HepG2 (cell line): Measurements from ENCODE around the gene CENPL. TPM values are rescaled to one million over a fixed set of nuclear protein-coding genes. Genes with fewer than 3 reads are reported as not detected.

Experiments
- ADNP ChIP-seq: sonication (generic); formaldehyde crosslinking; IDR thresholded peaks from 2 replicates; pipeline ENCODE4 v1.4.0; 2020; ENCODE audit warnings: missing genetic modification reagents
- AHR ChIP-seq: IDR thresholded peaks from 2 replicates; pipeline ENCODE4 v1.6.1; 2018; ENCODE audit warnings: missing genetic modification reagents, missing compliant biosample characterization
- ATF7 ChIP-seq, 2 experiments: fragments of 450-650 bp in 1 of 2; sonication (generic) in 1 of 2; formaldehyde crosslinking in 1 of 2; IDR thresholded peaks; 2 replicates each; pipeline versions ENCODE4 v1.4.0 to v1.6.1; 2016 to 2020; ENCODE audit warnings: antibody characterized with exemption in 1 of 2, mild to moderate bottlenecking in 1 of 2, missing genetic modification reagents in 1 of 2
- CBFB ChIP-seq: sonication (generic); formaldehyde crosslinking; IDR thresholded peaks from 2 replicates; pipeline ENCODE4 v1.4.0; 2020; ENCODE audit warnings: missing genetic modification reagents
- CEBPG ChIP-seq: IDR thresholded peaks from 2 replicates; pipeline ENCODE4 v1.6.1; 2016
- CREBL2 ChIP-seq: sonication (generic); formaldehyde crosslinking; IDR thresholded peaks from 2 replicates; pipeline ENCODE4 v1.8.1; 2023; ENCODE audit warnings: missing genetic modification reagents, mild to moderate bottlenecking, borderline replicate concordance
- FOXA1 ChIP-seq, 2 experiments: fragments of 450-650 bp in 1 of 2; sonication (generic) in 1 of 2; formaldehyde crosslinking in 1 of 2; IDR thresholded peaks; 2 replicates each; pipeline versions ENCODE4 v1.4.0 to v1.6.1; 2016 to 2020; ENCODE audit warnings: missing genetic modification reagents in 1 of 2
- HDAC2 ChIP-seq: sonication (generic); formaldehyde crosslinking; IDR thresholded peaks from 2 replicates; pipeline ENCODE4 v1.4.0; 2020; ENCODE audit warnings: missing genetic modification reagents
- IKZF1 ChIP-seq: fragments of 450-650 bp; IDR thresholded peaks from 2 replicates; pipeline ENCODE4 v1.7.1; 2016
- SRF ChIP-seq: IDR thresholded peaks from 2 replicates; pipeline ENCODE4 v1.6.1; 2011; ENCODE audit warnings: mild to moderate bottlenecking, low read depth, low read length, moderate library complexity
- SSRP1 ChIP-seq: IDR thresholded peaks from 2 replicates; pipeline ENCODE4 v1.6.1; 2016; ENCODE audit warnings: control low read depth
- SYNCRIP ChIP-seq: fragments of 200-400 bp; formaldehyde crosslinking; IDR thresholded peaks from 2 replicates; pipeline ENCODE4 v1.6.1; 2018; ENCODE audit warnings: mild to moderate bottlenecking, low read depth, low read length; ENCODE audit not compliant: insufficient read depth
- ZBTB21 ChIP-seq: sonication (generic); formaldehyde crosslinking; IDR thresholded peaks from 2 replicates; pipeline ENCODE4 v1.4.0; 2020; ENCODE audit warnings: missing genetic modification reagents
- ZNF367 ChIP-seq: sonication (generic); formaldehyde crosslinking; IDR thresholded peaks from 2 replicates; pipeline ENCODE4 v1.4.0; 2020; ENCODE audit warnings: missing genetic modification reagents, borderline replicate concordance
- ZNF441 ChIP-seq: sonication (generic); formaldehyde crosslinking; IDR thresholded peaks from 2 replicates; pipeline ENCODE4 v1.7.0; 2021; ENCODE audit warnings: missing genetic modification reagents, borderline replicate concordance
- ZNF530 ChIP-seq: sonication (generic); formaldehyde crosslinking; IDR thresholded peaks from 2 replicates; pipeline ENCODE4 v1.5.0; 2020; ENCODE audit warnings: low read depth, mild to moderate bottlenecking, missing genetic modification reagents
- ZNF564 ChIP-seq: sonication (generic); formaldehyde crosslinking; IDR thresholded peaks from 2 replicates; pipeline ENCODE4 v1.8.1; 2023; ENCODE audit warnings: mild to moderate bottlenecking, missing genetic modification reagents
- ZNF687 ChIP-seq: sonication (generic); formaldehyde crosslinking; IDR thresholded peaks from 2 replicates; pipeline ENCODE4 v1.5.1; 2020; ENCODE audit warnings: mild to moderate bottlenecking, missing genetic modification reagents, moderate library complexity
- ZNF710 ChIP-seq: sonication (generic); formaldehyde crosslinking; IDR thresholded peaks from 2 replicates; pipeline ENCODE4 v1.5.0; 2020; ENCODE audit warnings: mild to moderate bottlenecking, missing genetic modification reagents, borderline replicate concordance
- polyA plus RNA-seq, 8 experiments: library from polyadenylated mRNA; depleted of rRNA in 3 of 8; stranded (reverse) in 7 of 8; unstranded in 1 of 8; fragments of >200 nt; fragmentation: Illumina TruSeq in 4 of 8; extraction: Trizol in 4 of 8; gene quantifications; 2 replicates each; pipeline versions ENCODE4 v1.2.1 to v1.2.3, GENCODE V29; 2011 to 2016; ENCODE audit warnings: low read depth in 4 of 8, missing spikeins in 1 of 8, mixed read lengths in 1 of 8; ENCODE audit not compliant: insufficient read depth in 1 of 8
- total RNA-seq, 5 experiments: library from RNA; depleted of rRNA; stranded (reverse); fragments of >200 nt; fragmentation: Illumina TruSeq; extraction: Trizol; gene quantifications; 2 replicates each; pipeline ENCODE4 v1.2.3, GENCODE V29; 2016; ENCODE audit warnings: low read depth in 1 of 5
- TF ChIP-seq, protein P1 (sequence below): sonication (generic); formaldehyde crosslinking; IDR thresholded peaks from 2 replicates; pipeline ENCODE4 v1.4.0; 2020; ENCODE audit warnings: mild to moderate bottlenecking, missing genetic modification reagents
- TF ChIP-seq, protein P2 (sequence below): sonication (generic); formaldehyde crosslinking; IDR thresholded peaks from 2 replicates; pipeline ENCODE4 v1.8.0; 2022; ENCODE audit warnings: mild to moderate bottlenecking, missing genetic modification reagents, borderline replicate concordance

The CENPL gene
- total and polyA plus RNA-seq, 2 of the 13 experiments (the other 11 are each of a cell fraction or from before 2014, with no cell fraction given), result 4.4 to 14.2 TPM

- TF ChIP-seq CBFB (peak; percentile 84), FOXA1 (IDR thresholded peaks at IDR 0.05) (no peak), FOXA1 (CRISPR knock-in tag; IDR thresholded peaks at IDR 0.05) (no peak), AHR (no peak), ZBTB21 (CRISPR knock-in tag) (0 out of 2 replicates have a peak, but pooled peaks have one; percentile 10), ZNF367 (CRISPR knock-in tag) (no peak), ZNF441 (CRISPR knock-in tag) (peak; percentile 83), SRF (no peak), CREBL2 (CRISPR knock-in tag) (no peak), HDAC2 (CRISPR knock-in tag) (peak; percentile 32), IKZF1 (no peak), SSRP1 (no peak), SYNCRIP (no peak), ADNP (CRISPR knock-in tag) (no peak), CEBPG (CRISPR knock-in tag) (peak; percentile 43), ZNF564 (CRISPR knock-in tag) (peak; percentile 38; the same call in 1 of the 2 replicates), ZNF530 (no peak), ZNF687 (CRISPR knock-in tag) (peak; percentile 76), ZNF710 (no peak; the same call in 1 of the 2 replicates), ATF7 (IDR thresholded peaks at IDR 0.05) (no peak), ATF7 (CRISPR knock-in tag; IDR thresholded peaks at IDR 0.05) (no peak)
- TF ChIP-seq, protein P1, sequence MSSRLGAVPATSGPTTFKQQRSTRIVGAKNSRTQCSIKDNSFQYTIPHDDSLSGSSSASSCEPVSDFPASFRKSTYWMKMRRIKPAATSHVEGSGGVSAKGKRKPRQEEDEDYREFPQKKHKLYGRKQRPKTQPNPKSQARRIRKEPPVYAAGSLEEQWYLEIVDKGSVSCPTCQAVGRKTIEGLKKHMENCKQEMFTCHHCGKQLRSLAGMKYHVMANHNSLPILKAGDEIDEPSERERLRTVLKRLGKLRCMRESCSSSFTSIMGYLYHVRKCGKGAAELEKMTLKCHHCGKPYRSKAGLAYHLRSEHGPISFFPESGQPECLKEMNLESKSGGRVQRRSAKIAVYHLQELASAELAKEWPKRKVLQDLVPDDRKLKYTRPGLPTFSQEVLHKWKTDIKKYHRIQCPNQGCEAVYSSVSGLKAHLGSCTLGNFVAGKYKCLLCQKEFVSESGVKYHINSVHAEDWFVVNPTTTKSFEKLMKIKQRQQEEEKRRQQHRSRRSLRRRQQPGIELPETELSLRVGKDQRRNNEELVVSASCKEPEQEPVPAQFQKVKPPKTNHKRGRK (CRISPR knock-in tag), result no peak
- TF ChIP-seq, protein P2, sequence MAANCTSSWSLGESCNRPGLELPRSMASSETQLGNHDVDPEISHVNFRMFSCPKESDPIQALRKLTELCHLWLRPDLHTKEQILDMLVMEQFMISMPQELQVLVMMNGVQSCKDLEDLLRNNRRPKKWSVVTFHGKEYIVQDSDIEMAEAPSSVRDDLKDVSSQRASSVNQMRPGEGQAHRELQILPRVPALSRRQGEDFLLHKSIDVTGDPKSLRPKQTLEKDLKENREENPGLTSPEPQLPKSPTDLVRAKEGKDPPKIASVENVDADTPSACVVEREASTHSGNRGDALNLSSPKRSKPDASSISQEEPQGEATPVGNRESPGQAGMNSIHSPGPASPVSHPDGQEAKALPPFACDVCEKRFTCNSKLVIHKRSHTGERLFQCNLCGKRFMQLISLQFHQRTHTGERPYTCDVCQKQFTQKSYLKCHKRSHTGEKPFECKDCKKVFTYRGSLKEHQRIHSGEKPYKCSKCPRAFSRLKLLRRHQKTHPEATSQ (CRISPR knock-in tag), result no peak; the same call in 1 of the 2 replicates
Measured at GRCh38 chr1:173824315-173825081, at the start of gene CENPL, which contains the start of gene DARS2 (continued).
